ENCODE data around the gene CEP120.

GRCh38 chr5:123367739-123368138, 55.5 kb downstream of the CEP120 start:
- TF ChIP-seq CTCF (IDR thresholded peaks at IDR 0.05) (peak; percentile 16 to 42 (median 34)), POLR2A (IDR thresholded peaks at IDR 0.05) (no peak)
